ENCODE data around the gene TMOD3. TPM values are rescaled to one million over a fixed set of nuclear protein-coding genes. Genes with fewer than 3 reads are reported as not detected.
A peak's percentile ranks its signal among the peaks of the same experiment; 100 is the strongest.

Gene TMOD3
- total and polyA plus RNA-seq, 10 donors, result 8.9 to 65.5 (median 39.2) TPM

DNA sequence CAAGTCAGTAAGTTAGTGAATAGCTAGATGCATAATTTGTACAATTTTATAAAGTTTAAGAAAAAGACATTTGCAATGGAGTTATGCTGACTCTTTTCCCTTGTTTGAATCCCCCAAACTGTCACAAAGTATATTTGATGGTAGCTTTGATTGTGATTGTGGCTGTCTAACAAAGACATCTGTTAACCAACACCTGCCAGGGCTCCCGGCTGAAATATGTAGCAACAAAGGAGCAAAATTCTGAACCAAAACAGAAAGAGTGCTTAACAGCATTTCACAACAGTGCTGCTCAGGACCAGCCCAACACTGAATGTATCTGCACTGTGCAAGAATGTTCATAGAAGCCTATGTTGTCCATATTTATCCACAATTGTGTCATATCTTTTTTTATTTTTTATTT lies 102.7 kb downstream of the TMOD3 start:
- DNase-seq, result no peak
- Histone ChIP-seq H3K27me3 (replicated peaks in 1 of 7) (no peaks in the 10 kb centered on the region), H3K27ac (no peak overlapping the region), H3K36me3 (peaks cover 0 to 97% (median 7%) of the 10 kb centered on the region in 6 donors), H3K9me3 (no peaks in the 10 kb centered on the region), H3K4me3 (no peak overlapping the region), H3K4me1 (peaks cover 0 to 17% (median 7%) of the 10 kb centered on the region in 6 donors)
- WGBS, 5 donors, result 62 to 84% (median 69%) methylated on average over 1 of the region's 1 CpG
- intact Hi-C loops (cut with DNase I; ENCODE audit: low total_unique reads), result no loop called here
- TF ChIP-seq POLR2AphosphoS5 (IDR thresholded peaks at IDR 0.05), result no peak
- TF ChIP-seq, protein P1, sequence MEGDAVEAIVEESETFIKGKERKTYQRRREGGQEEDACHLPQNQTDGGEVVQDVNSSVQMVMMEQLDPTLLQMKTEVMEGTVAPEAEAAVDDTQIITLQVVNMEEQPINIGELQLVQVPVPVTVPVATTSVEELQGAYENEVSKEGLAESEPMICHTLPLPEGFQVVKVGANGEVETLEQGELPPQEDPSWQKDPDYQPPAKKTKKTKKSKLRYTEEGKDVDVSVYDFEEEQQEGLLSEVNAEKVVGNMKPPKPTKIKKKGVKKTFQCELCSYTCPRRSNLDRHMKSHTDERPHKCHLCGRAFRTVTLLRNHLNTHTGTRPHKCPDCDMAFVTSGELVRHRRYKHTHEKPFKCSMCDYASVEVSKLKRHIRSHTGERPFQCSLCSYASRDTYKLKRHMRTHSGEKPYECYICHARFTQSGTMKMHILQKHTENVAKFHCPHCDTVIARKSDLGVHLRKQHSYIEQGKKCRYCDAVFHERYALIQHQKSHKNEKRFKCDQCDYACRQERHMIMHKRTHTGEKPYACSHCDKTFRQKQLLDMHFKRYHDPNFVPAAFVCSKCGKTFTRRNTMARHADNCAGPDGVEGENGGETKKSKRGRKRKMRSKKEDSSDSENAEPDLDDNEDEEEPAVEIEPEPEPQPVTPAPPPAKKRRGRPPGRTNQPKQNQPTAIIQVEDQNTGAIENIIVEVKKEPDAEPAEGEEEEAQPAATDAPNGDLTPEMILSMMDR (IDR thresholded peaks at IDR 0.05 in 8 of 11, conservative IDR thresholded peaks at IDR 0.05 in 3 of 11), result no peak
- TF ChIP-seq POLR2A (IDR thresholded peaks at IDR 0.05), result no peak

DNA sequence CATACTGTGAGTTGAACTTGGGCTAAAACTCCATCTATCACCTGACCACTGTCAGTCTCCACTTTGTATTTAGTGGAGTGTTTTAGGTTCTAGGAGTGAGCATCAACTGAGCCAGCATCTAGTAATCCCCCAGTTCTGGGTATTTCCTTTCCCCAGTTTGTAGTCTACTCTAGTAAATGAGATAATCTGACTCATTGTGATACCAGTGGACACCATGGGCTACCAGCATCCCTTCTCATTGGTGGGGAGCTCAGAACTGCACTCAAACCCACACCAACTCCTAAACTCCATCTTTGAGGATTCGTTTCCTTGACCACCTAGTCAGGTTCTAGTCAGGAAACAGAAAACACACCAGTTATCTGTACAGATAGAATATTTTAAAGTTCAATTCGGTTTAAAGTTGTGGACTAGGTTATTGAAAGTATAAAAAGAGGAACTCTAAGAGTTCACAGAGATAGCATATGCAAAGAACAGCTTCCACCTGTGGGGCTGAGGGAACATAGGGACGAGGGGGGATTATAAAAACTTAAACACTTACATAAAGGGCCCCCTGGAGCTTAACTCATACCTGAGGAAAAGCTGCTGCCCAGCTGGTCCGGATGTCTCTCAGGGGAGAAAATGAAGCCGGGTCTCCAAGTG lies 106.1 kb downstream of the TMOD3 start:
- H3K36me3 ChIP-seq, result peaks cover 0 to 99% (median 18%) of the 10 kb centered on the region in 6 donors
- peaks cover 0 to 17% (median 7%) of the 10 kb centered on the region in 6 donors for H3K4me1 ChIP-seq
- H3K9me3 ChIP-seq, result no peaks in the 10 kb centered on the region
- no peaks in the 10 kb centered on the region for H3K27me3 ChIP-seq (replicated peaks in 1 of 7)
- intact Hi-C loops (cut with DNase I; ENCODE audit: low total_unique reads), result no loop called here
- 63 to 74% (median 66%) methylated on average over 5 of the region's 5 CpGs for WGBS, 5 donors
- TF ChIP-seq, protein P1 (IDR thresholded peaks at IDR 0.05 in 8 of 11, conservative IDR thresholded peaks at IDR 0.05 in 3 of 11), result no peak
- TF ChIP-seq POLR2AphosphoS5 (IDR thresholded peaks at IDR 0.05) (no peak), POLR2A (IDR thresholded peaks at IDR 0.05) (no peak)
- DNase-seq, result no peak
- no peak overlapping the region for H3K4me3 ChIP-seq
- H3K27ac ChIP-seq, result peak overlapping the region in 3 of 8 donors; percentile 14 to 48 (median 33)

DNA sequence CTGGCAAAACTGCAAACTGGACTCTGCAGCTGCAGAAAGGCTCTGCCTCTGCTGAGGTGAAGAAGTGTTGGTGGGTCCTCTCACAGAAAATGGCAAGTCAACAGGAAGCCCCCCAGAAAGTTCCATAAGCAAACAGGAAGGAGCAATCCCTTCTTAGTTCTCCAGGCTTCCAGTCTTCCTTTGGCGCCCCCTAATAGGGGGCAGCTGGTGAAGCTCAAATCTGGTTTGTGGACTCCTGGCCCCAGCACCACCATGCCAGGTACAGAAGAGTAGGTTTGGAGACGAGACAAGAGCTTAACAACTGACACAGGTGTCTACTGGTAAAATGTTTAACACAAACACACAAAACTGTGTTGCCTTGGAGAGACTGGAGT lies 106.6 kb downstream of the TMOD3 start:
- Histone ChIP-seq H3K27ac (peak overlapping the region in 2 of 8 donors; percentile 14 to 48), H3K36me3 (peaks cover 0 to 99% (median 22%) of the 10 kb centered on the region in 6 donors), H3K4me3 (no peak overlapping the region), H3K4me1 (peaks cover 0 to 17% (median 7%) of the 10 kb centered on the region in 6 donors), H3K9me3 (no peaks in the 10 kb centered on the region), H3K27me3 (replicated peaks in 1 of 7) (no peaks in the 10 kb centered on the region)
- 79 to 94% (median 87%) methylated on average over 2 of the region's 2 CpGs for WGBS, 5 donors
- intact Hi-C loops (cut with DNase I; ENCODE audit: low total_unique reads), result no loop called here
- TF ChIP-seq POLR2A (IDR thresholded peaks at IDR 0.05) (no peak), POLR2AphosphoS5 (IDR thresholded peaks at IDR 0.05) (no peak)
- TF ChIP-seq, protein P1 (IDR thresholded peaks at IDR 0.05 in 8 of 11, conservative IDR thresholded peaks at IDR 0.05 in 3 of 11), result no peak
- no peak for DNase-seq

DNA sequence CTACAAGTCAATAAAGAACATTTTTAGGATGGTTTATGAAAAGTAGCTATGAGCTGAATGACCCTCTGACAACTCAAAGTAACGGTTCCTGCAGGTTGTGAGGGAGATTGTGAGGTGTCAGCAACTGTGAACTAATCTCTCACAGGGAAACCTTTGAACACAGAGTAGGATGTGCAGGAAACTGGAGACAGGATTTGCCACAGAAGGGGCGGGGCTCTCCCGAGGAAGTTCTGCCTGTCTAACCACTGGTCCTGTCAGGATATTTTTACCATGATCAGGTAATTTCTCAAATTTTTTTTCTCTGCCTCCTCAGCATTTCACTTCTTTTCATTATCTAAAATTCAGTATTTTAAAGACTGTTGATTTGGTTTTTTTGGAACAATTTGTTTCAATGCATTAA lies 108.8 kb downstream of the TMOD3 start:
- no peak overlapping the region for H3K27ac ChIP-seq
- no peak for DNase-seq
- H3K9me3 ChIP-seq, result no peaks in the 10 kb centered on the region
- no peak for TF ChIP-seq POLR2AphosphoS5 (IDR thresholded peaks at IDR 0.05)
- TF ChIP-seq POLR2A (IDR thresholded peaks at IDR 0.05), result no peak
- TF ChIP-seq, protein P1 (IDR thresholded peaks at IDR 0.05 in 8 of 11, conservative IDR thresholded peaks at IDR 0.05 in 3 of 11), result no peak
- peaks cover 0 to 99% (median 37%) of the 10 kb centered on the region in 6 donors for H3K36me3 ChIP-seq
- intact Hi-C loops (cut with DNase I; ENCODE audit: low total_unique reads), result no loop called here
- peaks cover 0 to 17% (median 7%) of the 10 kb centered on the region in 6 donors for H3K4me1 ChIP-seq
- WGBS, 5 donors, result 76 to 86% (median 80%) methylated on average over 3 of the region's 3 CpGs
- H3K4me3 ChIP-seq, result no peak overlapping the region
- H3K27me3 ChIP-seq (replicated peaks in 1 of 7), result no peaks in the 10 kb centered on the region

Measured in spleen (tissue), 11 donors.